Adrenal gland (tissue), 12 donors: ENCODE measurements around the gene INS. TPM values are rescaled to one million over a fixed set of nuclear protein-coding genes. Genes with fewer than 3 reads are reported as not detected.

ENCODE experiments used
- DNase-seq, 7 donors: peaks; one replicate each; pipeline ENCODE4 v3.0.0-alpha.2; 2019 to 2020
- H3K27ac ChIP-seq, 5 donors: fragments of 200-600 bp; sonication (generic) in 4 of 5; 1 replicate in 3 of 5; 2 replicates in 2 of 5; pipeline versions ENCODE4 v1.5.1 to v1.8.0; 2016 to 2020; ENCODE audit warnings: mild to moderate bottlenecking in 1 of 5
- H3K27me3 ChIP-seq: fragments of 200-600 bp; 2 replicates; pipeline ENCODE4 v1.8.0; 2021
- H3K36me3 ChIP-seq, 2 donors: fragments of 200-600 bp; replicated peaks in 1 of 2; 1 replicate in 1 of 2; 2 replicates in 1 of 2; pipeline versions ENCODE4 v1.5.1 to v1.8.0; 2018 to 2022
- H3K4me1 ChIP-seq, 2 donors: fragments of 200-600 bp; replicated peaks in 1 of 2; 1 replicate in 1 of 2; 2 replicates in 1 of 2; pipeline versions ENCODE4 v1.5.1 to v1.8.0; 2018 to 2021
- H3K4me3 ChIP-seq, 4 donors: fragments of 200-600 bp; sonication (generic) in 3 of 4; one replicate each; pipeline ENCODE4 v1.5.1; 2016 to 2018
- H3K9me3 ChIP-seq, 3 donors: fragments of 200-600 bp; sonication (generic) in 1 of 3; replicated peaks in 1 of 3; 1 replicate in 2 of 3; 2 replicates in 1 of 3; pipeline versions ENCODE4 v1.5.1 to v1.8.0; 2016 to 2021
- POLR2A ChIP-seq, 2 donors: fragments of 450-650 bp; IDR thresholded peaks; one replicate each; pipeline ENCODE4 v1.6.1; 2017; ENCODE audit warnings: antibody characterized with exemption in 2 of 2, mild to moderate bottlenecking in 2 of 2, moderate library complexity in 1 of 2
- WGBS, 4 donors: extraction: QIAGEN DNeasy Blood & Tissue Kit in 2 of 4; methylation state at CpG; one replicate each; pipeline versions ENCODE4 v1.1.5 to v1.1.7; 2013 to 2017; 5-methylcytosine and 5-hydroxymethylcytosine counted together
- intact Hi-C, 2 donors: fragments of 100-400 bp; cut with DNase I; formaldehyde crosslinking; loops; one replicate each; pipeline versions ENCODE4 v1.14.1 to v1.15.0; 2022 to 2023
- polyA plus RNA-seq, 3 donors: library from polyadenylated mRNA; stranded (reverse); fragments of 200-250 nt in 2 of 3; fragments of 350-450 nt in 1 of 3; fragmentation: Illumina TruSeq in 1 of 3; extraction: RNeasy Lipid Tissue Mini Kit (QIAGEN cat#74804) in 1 of 3; gene quantifications; one replicate each; pipeline ENCODE4 v1.2.3, GENCODE V29; 2013 to 2014
- total RNA-seq, 9 donors: library from RNA; depleted of rRNA in 4 of 9; stranded (reverse); fragments of >200 nt in 4 of 9; fragments of 120-200 nt in 1 of 9; fragmentation: NEBNext Ultra II Directional in 1 of 9; extraction: Animal tissue kit (Norgen Biotek cat#: 25700) in 1 of 9; gene quantifications; one replicate each; pipeline versions ENCODE4 v1.1.0 to v1.2.4, GENCODE V29; 2013 to 2023
- TF ChIP-seq, protein P1 (sequence below), 6 experiments: fragments of 450-650 bp in 4 of 6; fragments of 200-600 bp in 2 of 6; sonication (generic) in 1 of 6; IDR thresholded peaks; 1 replicate in 5 of 6; 2 replicates in 1 of 6; pipeline versions ENCODE4 v1.5.1 to v1.8.0; 2016 to 2021; ENCODE audit warnings: antibody characterized with exemption in 6 of 6, mild to moderate bottlenecking in 2 of 6, moderate library complexity in 1 of 6
- donor health status: healthy with polysubstance abuse.
- donor health status: Bipolar disorder and iron deficiency.
- donor health status: DM: yes; HTN: yes; CAD: no.
- donor health status: DM: no; HTN: no; CAD: no.
- donor health status: DM: no; HTN: no; CAD: no.
- donor health status: DM: yes; HTN: yes; CAD: no.

Gene INS
- total and polyA plus RNA-seq, 12 donors: 0.72 to 45.2 (median 6.5) TPM; not detected in 8

DNA sequence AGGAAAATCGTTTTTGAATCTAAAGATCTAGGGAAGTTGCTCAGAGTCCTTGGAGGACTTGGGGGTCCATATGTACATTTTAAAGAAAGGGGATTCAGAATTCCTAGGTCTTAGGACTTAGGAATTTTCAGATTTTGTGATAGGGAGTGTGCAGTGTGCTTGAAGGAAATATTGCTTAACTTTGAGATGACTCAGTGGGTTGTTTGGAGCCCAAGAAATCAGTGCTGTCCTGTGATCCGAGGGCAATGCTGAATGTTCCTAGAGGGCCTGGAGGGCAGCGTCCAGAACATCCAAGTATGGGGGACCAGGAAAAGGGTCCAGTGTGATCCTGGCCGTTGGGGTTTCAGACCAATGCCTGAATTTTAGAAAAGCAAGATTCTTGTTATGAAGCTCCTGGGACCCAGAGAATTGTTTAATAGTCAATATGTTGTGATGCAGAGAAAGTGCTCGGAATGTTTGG is 18.7 kb downstream of the INS start:
- TF ChIP-seq, protein P1, sequence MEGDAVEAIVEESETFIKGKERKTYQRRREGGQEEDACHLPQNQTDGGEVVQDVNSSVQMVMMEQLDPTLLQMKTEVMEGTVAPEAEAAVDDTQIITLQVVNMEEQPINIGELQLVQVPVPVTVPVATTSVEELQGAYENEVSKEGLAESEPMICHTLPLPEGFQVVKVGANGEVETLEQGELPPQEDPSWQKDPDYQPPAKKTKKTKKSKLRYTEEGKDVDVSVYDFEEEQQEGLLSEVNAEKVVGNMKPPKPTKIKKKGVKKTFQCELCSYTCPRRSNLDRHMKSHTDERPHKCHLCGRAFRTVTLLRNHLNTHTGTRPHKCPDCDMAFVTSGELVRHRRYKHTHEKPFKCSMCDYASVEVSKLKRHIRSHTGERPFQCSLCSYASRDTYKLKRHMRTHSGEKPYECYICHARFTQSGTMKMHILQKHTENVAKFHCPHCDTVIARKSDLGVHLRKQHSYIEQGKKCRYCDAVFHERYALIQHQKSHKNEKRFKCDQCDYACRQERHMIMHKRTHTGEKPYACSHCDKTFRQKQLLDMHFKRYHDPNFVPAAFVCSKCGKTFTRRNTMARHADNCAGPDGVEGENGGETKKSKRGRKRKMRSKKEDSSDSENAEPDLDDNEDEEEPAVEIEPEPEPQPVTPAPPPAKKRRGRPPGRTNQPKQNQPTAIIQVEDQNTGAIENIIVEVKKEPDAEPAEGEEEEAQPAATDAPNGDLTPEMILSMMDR (IDR thresholded peaks at IDR 0.05): no peak
- no peak for TF ChIP-seq POLR2A (IDR thresholded peaks at IDR 0.05)
- Histone ChIP-seq H3K9me3 (no peaks in the 10 kb centered on the region), H3K36me3 (no peaks in the 10 kb centered on the region), H3K27me3 (peaks cover 67% of the 10 kb centered on the region), H3K4me1 (no peaks in the 10 kb centered on the region), H3K4me3 (no peak overlapping the region), H3K27ac (no peak overlapping the region)
- DNase-seq: no peak
- 15 to 18% (median 17%) methylated on average over 5 of the region's 5 CpGs for WGBS, 4 donors
- intact Hi-C loops: no loop called here

DNA sequence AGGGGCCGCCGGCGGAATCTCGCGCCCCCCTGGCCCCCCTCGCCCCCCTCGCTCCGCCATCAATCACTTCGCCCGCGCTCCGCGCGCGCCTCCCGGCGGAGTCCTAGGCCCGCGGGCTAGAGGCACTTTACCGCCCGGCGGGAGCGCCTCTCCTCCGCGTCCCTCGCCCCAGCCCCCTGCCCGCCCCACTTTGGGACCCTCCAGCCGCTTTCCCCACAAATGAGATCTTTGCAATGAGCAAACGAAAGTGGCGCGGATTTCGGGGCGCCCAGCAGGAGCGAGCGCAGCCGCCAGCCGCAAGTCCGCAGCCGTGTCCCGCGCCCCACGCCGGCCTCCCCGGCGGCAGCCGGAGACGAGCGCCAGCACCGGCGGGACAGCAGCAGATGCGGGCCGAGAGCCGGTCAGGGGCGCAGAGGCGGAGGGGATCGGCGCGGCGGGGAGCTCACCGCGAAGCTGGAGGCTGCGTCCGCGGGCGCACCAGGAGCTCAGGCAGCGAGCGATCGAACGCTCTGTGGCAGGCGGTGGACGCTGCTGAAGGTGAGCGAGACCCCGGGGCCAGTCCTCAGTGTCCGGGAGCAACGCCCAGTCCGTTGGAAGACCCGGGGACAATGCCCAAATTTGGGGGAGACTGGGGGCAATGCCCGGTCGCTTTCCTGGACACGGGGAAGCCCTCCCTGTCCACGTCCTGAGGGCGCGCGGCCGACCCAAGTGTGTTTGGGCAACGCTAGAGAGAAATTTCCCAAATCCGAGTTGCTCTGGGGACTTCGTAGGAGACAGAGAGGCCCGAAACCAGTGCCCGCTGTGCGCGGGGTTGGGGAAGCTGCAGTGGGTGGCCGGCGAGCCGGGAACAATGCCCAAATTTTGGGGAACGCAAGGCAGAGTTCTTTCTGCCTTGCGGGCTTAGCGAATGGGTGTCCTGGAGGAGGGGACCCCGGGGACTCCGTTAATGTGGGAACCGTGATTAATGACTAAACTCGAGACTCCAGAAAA is 20.3 kb downstream of the INS start:
- intact Hi-C loops: no loop called here
- peaks cover 68% of the 10 kb centered on the region for H3K27me3 ChIP-seq
- peak overlapping the region in 1 of 5 donors; percentile 8 for H3K27ac ChIP-seq
- no peaks in the 10 kb centered on the region for H3K4me1 ChIP-seq
- H3K36me3 ChIP-seq: no peaks in the 10 kb centered on the region
- H3K4me3 ChIP-seq: no peak overlapping the region
- no peak for DNase-seq
- TF ChIP-seq, protein P1 (IDR thresholded peaks at IDR 0.05): no peak
- no peak for TF ChIP-seq POLR2A (IDR thresholded peaks at IDR 0.05)
- no peaks in the 10 kb centered on the region for H3K9me3 ChIP-seq
- 4 to 13% (median 8%) methylated on average over 9 to 102 of the region's 102 CpGs for WGBS, 4 donors

DNA sequence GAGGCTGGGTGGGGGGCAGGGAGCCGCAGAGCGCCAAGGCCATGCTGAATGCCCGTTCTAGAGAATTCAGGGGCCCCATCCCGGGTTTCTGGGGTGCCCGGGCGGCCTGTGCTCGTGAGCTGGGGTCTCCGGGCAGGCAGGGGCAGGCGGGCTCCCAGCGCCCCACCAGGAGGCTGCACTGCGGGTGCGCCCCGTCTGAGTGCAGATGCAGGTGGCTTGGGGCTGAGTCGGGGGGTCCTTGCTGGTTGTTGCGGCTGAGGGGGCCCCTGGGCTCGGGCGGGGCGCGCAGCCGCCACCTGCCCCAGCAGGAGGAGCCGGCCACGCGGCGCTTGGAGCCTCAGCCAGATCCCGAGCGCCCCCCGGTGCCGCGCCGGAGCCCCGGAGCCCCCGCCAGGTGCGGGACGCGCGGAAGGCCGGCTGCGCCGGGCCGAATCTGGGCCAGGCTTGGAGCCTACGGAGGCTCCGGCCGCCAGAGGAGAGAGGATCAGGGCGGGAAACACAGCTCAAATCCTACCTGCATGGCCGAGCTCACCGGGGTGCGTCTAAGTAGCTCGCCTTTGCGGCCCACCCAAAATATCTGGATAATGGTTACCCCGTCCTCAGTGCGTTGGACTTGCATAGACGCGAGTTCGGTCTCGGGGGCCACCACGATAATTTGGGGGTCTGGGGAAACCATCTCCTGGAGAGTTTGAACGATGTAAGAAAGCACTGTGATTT is 21.2 kb downstream of the INS start:
- no peaks in the 10 kb centered on the region for H3K9me3 ChIP-seq
- intact Hi-C loops: no loop called here
- WGBS, 4 donors: 2 to 4% (median 3%) methylated on average over 16 to 57 of the region's 57 CpGs
- H3K27me3 ChIP-seq: peaks cover 61% of the 10 kb centered on the region
- peak overlapping the region in 1 of 4 donors; percentile 52 for H3K4me3 ChIP-seq
- H3K4me1 ChIP-seq: no peaks in the 10 kb centered on the region
- DNase-seq: peak in 1 of 7 donors; percentile 50
- no peak overlapping the region for H3K27ac ChIP-seq
- no peaks in the 10 kb centered on the region for H3K36me3 ChIP-seq
- TF ChIP-seq, protein P1 (IDR thresholded peaks at IDR 0.05): no peak
- no peak for TF ChIP-seq POLR2A (IDR thresholded peaks at IDR 0.05)

DNA sequence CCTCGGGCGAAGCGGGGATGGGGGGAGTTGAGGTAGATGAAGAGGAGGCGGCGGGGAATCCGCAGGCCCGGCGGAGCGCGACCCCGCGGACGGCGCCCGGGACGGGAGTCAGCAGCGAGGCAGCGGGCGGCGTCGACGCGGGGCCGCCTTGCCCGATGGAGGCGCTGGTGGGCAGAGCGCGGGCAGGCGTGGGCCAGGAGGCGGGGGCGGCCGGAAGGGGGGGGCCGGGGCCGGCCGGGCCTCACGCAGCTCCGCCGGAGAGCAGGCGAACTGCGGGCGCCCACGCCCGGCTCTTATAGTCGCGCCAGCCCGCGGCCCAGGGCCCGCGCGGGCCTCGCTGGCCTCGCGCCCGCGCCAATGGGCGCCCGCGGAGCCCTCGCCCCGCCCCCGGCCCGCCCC is 21.9 kb downstream of the INS start, which contains the start of gene IGF2:
TSS of gene IGF2 (minus strand) at position 267 of the 399 bp plus-strand sequence. CDS start 3,866 bp downstream, outside the sequence.
- Histone ChIP-seq H3K27me3 (peaks cover 64% of the 10 kb centered on the region), H3K27ac (peak within 1 kb of the TSS in 1 of 5 donors; percentile 65), H3K4me1 (no peaks in the 10 kb centered on the region), H3K4me3 (peak within 1 kb of the TSS in 1 of 4 donors; percentile 52), H3K9me3 (no peaks in the 10 kb centered on the region), H3K36me3 (no peaks in the 10 kb centered on the region)
- peak in 1 of 7 donors; percentile 51 for DNase-seq
- intact Hi-C loops: no loop called here
- TF ChIP-seq POLR2A (IDR thresholded peaks at IDR 0.05): no peak
- TF ChIP-seq, protein P1 (IDR thresholded peaks at IDR 0.05): no peak
- WGBS, 4 donors: 0 to 1% methylated on average over 13 to 60 of the region's 62 CpGs; no CpG with 5 or more reads in 2 of the 4 donors
